Measurements from ENCODE around the gene RPL35.

- TF ChIP-seq, protein P1, sequence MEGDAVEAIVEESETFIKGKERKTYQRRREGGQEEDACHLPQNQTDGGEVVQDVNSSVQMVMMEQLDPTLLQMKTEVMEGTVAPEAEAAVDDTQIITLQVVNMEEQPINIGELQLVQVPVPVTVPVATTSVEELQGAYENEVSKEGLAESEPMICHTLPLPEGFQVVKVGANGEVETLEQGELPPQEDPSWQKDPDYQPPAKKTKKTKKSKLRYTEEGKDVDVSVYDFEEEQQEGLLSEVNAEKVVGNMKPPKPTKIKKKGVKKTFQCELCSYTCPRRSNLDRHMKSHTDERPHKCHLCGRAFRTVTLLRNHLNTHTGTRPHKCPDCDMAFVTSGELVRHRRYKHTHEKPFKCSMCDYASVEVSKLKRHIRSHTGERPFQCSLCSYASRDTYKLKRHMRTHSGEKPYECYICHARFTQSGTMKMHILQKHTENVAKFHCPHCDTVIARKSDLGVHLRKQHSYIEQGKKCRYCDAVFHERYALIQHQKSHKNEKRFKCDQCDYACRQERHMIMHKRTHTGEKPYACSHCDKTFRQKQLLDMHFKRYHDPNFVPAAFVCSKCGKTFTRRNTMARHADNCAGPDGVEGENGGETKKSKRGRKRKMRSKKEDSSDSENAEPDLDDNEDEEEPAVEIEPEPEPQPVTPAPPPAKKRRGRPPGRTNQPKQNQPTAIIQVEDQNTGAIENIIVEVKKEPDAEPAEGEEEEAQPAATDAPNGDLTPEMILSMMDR (IDR thresholded peaks at IDR 0.05) = peak in 1 of 3 experiments; percentile 22
- peak; percentile 70 for TF ChIP-seq POLR2A (IDR thresholded peaks at IDR 0.05)
Measured at GRCh38 chr9:124861342-124862229, at the start of gene RPL35, which contains the start of gene ARPC5L.

All from testis (tissue), 2 donors.